K562 (cell line): ENCODE data around the gene PHACTR3. TPM values are rescaled to one million over a fixed set of nuclear protein-coding genes. Genes with fewer than 3 reads are reported as not detected.

ENCODE experiments used
- ATAC-seq: fragments of 200-7000 bp; cut with Tn5 transposase; 3 replicates; pipeline ENCODE4 v1.9.1; 2020; ENCODE audit warnings: moderate library complexity
- BruUV-seq: library from RNA; stranded (reverse); fragments of 400-500 nt; replicated peaks from 2 replicates; lab custom pipeline; 2021; lab: Mats Ljungman, UMichigan
- CTCF ChIA-PET: fragments of 300-600 bp; formaldehyde crosslinking; extraction: SDS; loops from one replicate; lab custom pipeline; 2021; ENCODE audit warnings: low intra/inter-chr PET ratio; lab: Yijun Ruan, JAX
- POLR2A ChIA-PET: fragments of 300-600, 350-650 bp; sonication (Branson Sonifier 250); formaldehyde crosslinking; extraction: SDS; loops from one replicate; lab custom pipeline; 2021; ENCODE audit warnings: antibody characterized with exemption, inconsistent platforms; lab: Yijun Ruan, JAX
- DNase-seq, 4 experiments: peaks; one replicate each; pipeline versions ENCODE4 v3.0.0 to v3.0.0-alpha.2; 2011 to 2018; ENCODE audit warnings: low spot score in 3 of 4, mixed read lengths in 3 of 4; ENCODE audit errors: extremely low read depth in 1 of 4
- FAIRE-seq: peaks from 2 replicates; lab custom pipeline; 2011; peaks lifted over from hg19 to GRCh38; lab: Jason Lieb, UNC
- H2AFZ ChIP-seq: 2 replicates; pipeline ENCODE4 v1.6.0; 2011; ENCODE audit warnings: low read depth, low read length, control low read depth, inconsistent platforms
- H3K27ac ChIP-seq: fragments of 200-600 bp; 3 replicates; pipeline ENCODE4 v1.8.0; 2011; ENCODE audit warnings: low read depth, mild to moderate bottlenecking, control low read depth, inconsistent platforms, low read length, moderate library complexity, mixed read lengths; ENCODE audit errors: extremely low read depth
- H3K27me3 ChIP-seq, 2 experiments: fragments of 300-600 bp in 1 of 2; 2 replicates in 1 of 2; 3 replicates in 1 of 2; pipeline versions ENCODE4 v1.6.0 to v1.8.0; 2011; ENCODE audit warnings: inconsistent platforms in 2 of 2, low read length in 2 of 2, mild to moderate bottlenecking in 1 of 2, mixed read lengths in 1 of 2, moderate library complexity in 1 of 2; ENCODE audit not compliant: control insufficient read depth in 2 of 2, insufficient read depth in 2 of 2
- H3K36me3 ChIP-seq: fragments of 300-600 bp; 3 replicates; pipeline ENCODE4 v1.8.0; 2011; ENCODE audit warnings: mild to moderate bottlenecking, low read length, inconsistent platforms; ENCODE audit not compliant: control insufficient read depth, insufficient read depth
- H3K4me1 ChIP-seq, 2 experiments: fragments of 200-600 bp in 1 of 2; replicated peaks in 1 of 2; 2 replicates in 1 of 2; 3 replicates in 1 of 2; pipeline versions ENCODE4 v1.5.1 to v1.8.0; 2011; ENCODE audit warnings: inconsistent platforms in 2 of 2, low read length in 2 of 2, mild to moderate bottlenecking in 1 of 2, mixed read lengths in 1 of 2, moderate library complexity in 1 of 2; ENCODE audit not compliant: control insufficient read depth in 2 of 2, insufficient read depth in 2 of 2
- H3K4me2 ChIP-seq: 2 replicates; pipeline ENCODE4 v1.6.1; 2011; ENCODE audit warnings: low read length, control low read depth, inconsistent platforms, mixed read lengths; ENCODE audit not compliant: insufficient read depth
- H3K4me3 ChIP-seq: fragments of 200-600 bp; sonication (generic), shearing (Covaris generic); 2 replicates; pipeline ENCODE4 v1.5.1; 2016; ENCODE audit warnings: control low read depth, inconsistent platforms
- H3K79me2 ChIP-seq: fragments of 200-600 bp; 3 replicates; pipeline ENCODE4 v1.8.0; 2011; ENCODE audit warnings: low read length, inconsistent platforms; ENCODE audit not compliant: control insufficient read depth, insufficient read depth
- H3K9ac ChIP-seq, 2 experiments: 2 replicates each; pipeline versions ENCODE4 v1.6.0 to v1.6.1; 2011; ENCODE audit warnings: low read depth in 2 of 2, low read length in 2 of 2, control low read depth in 1 of 2, inconsistent platforms in 1 of 2, mild to moderate bottlenecking in 1 of 2, mixed read lengths in 1 of 2; ENCODE audit not compliant: insufficient read depth in 1 of 2
- H3K9me1 ChIP-seq: one replicate; pipeline ENCODE4 v1.6.0; 2011; ENCODE audit warnings: inconsistent platforms, mild to moderate bottlenecking, low read length, moderate library complexity; ENCODE audit not compliant: control insufficient read depth, insufficient read depth
- H3K9me3 ChIP-seq: replicated peaks from 2 replicates; pipeline ENCODE4 v1.5.1; 2011; ENCODE audit warnings: low read depth, low read length, inconsistent platforms; ENCODE audit not compliant: control insufficient read depth, insufficient read depth
- H4K20me1 ChIP-seq: replicated peaks from 2 replicates; pipeline ENCODE4 v1.6.1; 2011; ENCODE audit warnings: low read length, inconsistent platforms, mixed read lengths; ENCODE audit not compliant: control insufficient read depth, insufficient read depth
- CHD1 ChIP-seq: fragments of 200-600 bp; sonication (generic); IDR thresholded peaks from one replicate; pipeline ENCODE4 v1.6.1; 2012; ENCODE audit warnings: mild to moderate bottlenecking, moderate library complexity, low read length, inconsistent platforms
- ESRRA ChIP-seq: fragments of 450-650 bp; IDR thresholded peaks from 2 replicates; pipeline ENCODE4 v1.6.1; 2014; ENCODE audit warnings: low read depth, mild to moderate bottlenecking, moderate library complexity, borderline replicate concordance
- ZNF766 ChIP-seq: fragments of 200-800 bp; sonication (Bioruptor generic); conservative IDR thresholded peaks from 2 replicates; pipeline ENCODE4 v1.6.1; 2016; ENCODE audit warnings: missing genetic modification characterization, missing compliant biosample characterization
- ZNF780A ChIP-seq: fragments of 250-450 bp; sonication (Bioruptor Pico); IDR thresholded peaks from 2 replicates; pipeline ENCODE4 v1.5.0; 2021; ENCODE audit warnings: mild to moderate bottlenecking
- WGBS: fragments of 100-300 bp; shearing (Covaris generic); methylation state at CpG from one replicate; pipeline ENCODE4 v1.1.6; 2016; ENCODE audit warnings: low coverage, mixed read lengths; ENCODE audit not compliant: insufficient coverage; ENCODE audit errors: missing lambda C conversion rate; 5-methylcytosine and 5-hydroxymethylcytosine counted together
- in situ Hi-C: fragments of 300-500 bp; cut with MboI; formaldehyde crosslinking; loops from 4 replicates; pipeline ENCODE4 v1.15.0; 2018; ENCODE audit warnings: inconsistent platforms, mixed read lengths
- intact Hi-C: fragments of 100-400 bp; cut with micrococcal nuclease; formaldehyde crosslinking; loops from 2 replicates; pipeline ENCODE4 v1.14.2; 2022
- polyA plus RNA-seq, 8 experiments: library from polyadenylated mRNA; depleted of rRNA in 4 of 8; stranded (reverse) in 5 of 8; unstranded in 3 of 8; fragments of >200 nt; fragmentation: Nextera tagmentation in 2 of 8; fragmentation: Illumina TruSeq in 1 of 8; extraction: Ambion mirVana in 2 of 8; extraction: Trizol in 1 of 8; gene quantifications; 2 replicates each; pipeline versions ENCODE4 v1.2.1 to v1.2.3, GENCODE V29; 2011 to 2014; ENCODE audit warnings: inconsistent platforms in 1 of 8, missing spikeins in 1 of 8
- total RNA-seq, 7 experiments: library from RNA; depleted of rRNA in 6 of 7; stranded (reverse); fragments of >200 nt in 6 of 7; fragmentation: Illumina TruSeq in 2 of 7; extraction: Trizol in 2 of 7; gene quantifications; 2 replicates each; pipeline versions ENCODE4 v1.2.1 to v1.2.3, GENCODE V29; 2011 to 2021; ENCODE audit warnings: low replicate concordance in 1 of 7

The PHACTR3 gene
- total and polyA plus RNA-seq, 9 of the 15 experiments (the other 6 are each of a cell fraction or from before 2014, with no cell fraction given), result not detected

GRCh38 chr20:59579404-59580145, 24.8 kb upstream of the PHACTR3 start:
- Histone ChIP-seq H3K27ac (no peak overlapping the region), H3K79me2 (no peaks in the 10 kb centered on the region), H2AFZ (no peak overlapping the region), H3K9me3 (no peaks in the 10 kb centered on the region), H3K9me1 (no peaks in the 10 kb centered on the region), H3K36me3 (no peaks in the 10 kb centered on the region), H3K4me1 (peaks cover 0 to 4% of the 10 kb centered on the region in 2 experiments; a peak in 1 of 5 replicates), H3K27me3 (peaks cover 8 to 67% of the 10 kb centered on the region in 2 experiments; a peak in 4 of 5 replicates), H3K4me2 (no peak overlapping the region), H3K9ac (no peak overlapping the region), H4K20me1 (no peaks in the 10 kb centered on the region; the same call in 1 of the 2 replicates), H3K4me3 (no peak overlapping the region)
- ATAC-seq (no peak), FAIRE-seq (no peak), DNase-seq (no peak)
- WGBS, result 0% methylated on average over 12 of the region's 12 CpGs
- CTCF ChIA-PET, result no interaction called here
- BruUV-seq, result no TSS peak
- POLR2A ChIA-PET, result interaction anchor here (1.6 kb wide), 1 partner anchor 10 kb away, joined by 8 read pairs; no protein-coding TSS in a partner anchor
- in situ Hi-C loops, result loop anchor here (5.0 kb wide), 1 partner anchor 173 kb away; no protein-coding TSS in a partner anchor
- intact Hi-C loops, result no loop called here
- TF ChIP-seq CHD1 (no peak), ZNF766 (CRISPR knock-in tag) (no peak), ESRRA (no peak), ZNF780A (CRISPR knock-in tag) (no peak)
